ENCODE data around the gene PTPN9.
A peak's percentile ranks its signal among the peaks of the same experiment; 100 is the strongest.
"Not testable (repeated sequence)": the region's sequence is repeated elsewhere in the genome, so short reads cannot be mapped to it uniquely, and the experiment has no call there.

The PTPN9 gene

GRCh38 chr15:75452364-75452864 is 126.7 kb downstream of the PTPN9 start:
- peak; percentile 61 for DNase-seq

GRCh38 chr15:75451674-75452363 is 127.3 kb downstream of the PTPN9 start, which contains the start of gene SIN3A:
SIN3A (minus strand) TSS chr15:75451690; CDS start chr15:75430375, 21,315 bp downstream.
- peak; percentile 99 for DNase-seq

GRCh38 chr15:75451202-75451673 is 127.9 kb downstream of the PTPN9 start:
- DNase-seq: no peak

- DNase-seq: peak; percentile 76
Observed at GRCh38 chr15:75450307-75451201, 128.6 kb downstream of the PTPN9 start.

GRCh38 chr15:75449585-75450306 is 129.4 kb downstream of the PTPN9 start:
- no peak for DNase-seq

GRCh38 chr15:75448171-75448570 is 130.9 kb downstream of the PTPN9 start:
- not testable (repeated sequence) for DNase-seq

- no peak for DNase-seq
Observed at GRCh38 chr15:75446151-75446550, 133.0 kb downstream of the PTPN9 start.

- DNase-seq: not testable (repeated sequence)
Observed at GRCh38 chr15:75445324-75445723, 133.8 kb downstream of the PTPN9 start.

- not testable (repeated sequence) for DNase-seq
Observed at GRCh38 chr15:75443972-75444453, 135.1 kb downstream of the PTPN9 start.

- DNase-seq: no peak
Observed at GRCh38 chr15:75437721-75438120, 141.4 kb downstream of the PTPN9 start.

- DNase-seq: no peak
Observed at GRCh38 chr15:75436881-75437280, 142.2 kb downstream of the PTPN9 start.

GRCh38 chr15:75431682-75432081 is 147.4 kb downstream of the PTPN9 start:
- no peak for DNase-seq

GRCh38 chr15:75431270-75431669 is 147.8 kb downstream of the PTPN9 start:
- no peak for DNase-seq

GRCh38 chr15:75430259-75430658 is 148.9 kb downstream of the PTPN9 start:
- no peak for DNase-seq

GRCh38 chr15:75428152-75428551 is 151.0 kb downstream of the PTPN9 start:
- no peak for DNase-seq

- no peak for DNase-seq
Observed at GRCh38 chr15:75425966-75426500, 153.1 kb downstream of the PTPN9 start.

- no peak for DNase-seq
Observed at GRCh38 chr15:75422554-75422953, 156.6 kb downstream of the PTPN9 start.

GRCh38 chr15:75420698-75421097 is 158.4 kb downstream of the PTPN9 start:
- no peak for DNase-seq

GRCh38 chr15:75416584-75416983 is 162.5 kb downstream of the PTPN9 start:
- no peak for DNase-seq

All from NCI-H748 treated with DMSO at 0.1 percent for 48 hours (cell line).